H1 (cell line): Measurements from ENCODE around the gene RENBP.

Source experiments
- CTCF ChIP-seq, 3 experiments: IDR thresholded peaks; 1 replicate in 2 of 3; 2 replicates in 1 of 3; pipeline versions ENCODE4 v1.5.1 to v1.6.1; 2011; ENCODE audit warnings: low read length in 3 of 3, mild to moderate bottlenecking in 3 of 3, inconsistent platforms in 2 of 3, low read depth in 1 of 3, moderate library complexity in 1 of 3; ENCODE audit not compliant: insufficient read depth in 1 of 3; ENCODE audit errors: control extremely low read depth in 1 of 3
- FOSL1 ChIP-seq: IDR thresholded peaks from 2 replicates; pipeline ENCODE4 v1.6.1; 2011; ENCODE audit warnings: mild to moderate bottlenecking, low read depth, low read length, moderate library complexity; ENCODE audit not compliant: insufficient read depth
- POLR2A ChIP-seq, 2 experiments: IDR thresholded peaks; 1 replicate in 1 of 2; 2 replicates in 1 of 2; pipeline ENCODE4 v1.6.1; 2011; ENCODE audit warnings: low read depth in 2 of 2, low read length in 2 of 2, mild to moderate bottlenecking in 2 of 2; ENCODE audit errors: control extremely low read depth in 1 of 2
- TAF1 ChIP-seq: IDR thresholded peaks from 2 replicates; pipeline ENCODE4 v1.6.1; 2011; ENCODE audit warnings: mild to moderate bottlenecking, low read depth, low read length

GRCh38 chrX:153992180-153992579 lies 47.7 kb upstream of the RENBP start:
- TF ChIP-seq CTCF (IDR thresholded peaks at IDR 0.05; ENCODE audit: control extremely low read depth in 1 of 3, insufficient read depth in 1 of 3, low read depth in 1 of 3, low read length in 3 of 3) (no peak), POLR2A (IDR thresholded peaks at IDR 0.05; ENCODE audit: control extremely low read depth in 1 of 2, low read depth in 2 of 2, low read length in 2 of 2) (no peak), TAF1 (no peak), FOSL1 (no peak)
